GM21423 (cell line): ENCODE measurements around the gene ZNF222.
A peak's percentile ranks its signal among the peaks of the same experiment; 100 is the strongest.

Experiments used
- ATAC-seq: cut with Tn5 transposase; IDR thresholded peaks from one replicate; pipeline ENCODE4 v1.9.1; 2021; ENCODE audit warnings: mild to moderate bottlenecking, moderate library complexity; ENCODE audit not compliant: unreplicated experiment

ZNF222 gene

GRCh38 chr19:44025217-44025936 is at the start of gene ZNF222:
Gene ZNF222, plus strand, starts transcription at chr19:44025379. Its CDS starts 58 bp downstream, at chr19:44025437.
- peak; percentile 96 for ATAC-seq

GRCh38 chr19:43976732-43977131 is 48.4 kb upstream of the ZNF222 start:
- no peak for ATAC-seq

- ATAC-seq: peak; percentile 7
These were observed 41.7 kb upstream of the ZNF222 start for GRCh38 chr19:43983544-43983911.

GRCh38 chr19:43983912-43984686 is 41.1 kb upstream of the ZNF222 start, which contains the start of gene ZNF155:
Gene ZNF155, plus strand, starts transcription at chr19:43984188. Its CDS starts 4,356 bp downstream, at chr19:43988544.
- peak; percentile 88 for ATAC-seq

- no peak for ATAC-seq
These were observed 40.5 kb upstream of the ZNF222 start for GRCh38 chr19:43984687-43985000.

- no peak for ATAC-seq
These were observed 27.4 kb upstream of the ZNF222 start for GRCh38 chr19:43997631-43998290.

GRCh38 chr19:44002212-44002565 is 23.0 kb upstream of the ZNF222 start:
- ATAC-seq: no peak

- ATAC-seq: peak; percentile 90
These were observed 22.4 kb upstream of the ZNF222 start, which contains the start of gene ZNF230 for GRCh38 chr19:44002566-44003460. Gene ZNF230, plus strand, starts transcription at chr19:44002957. Its CDS starts 4,122 bp downstream, at chr19:44007079.

GRCh38 chr19:44003461-44004009 is 21.6 kb upstream of the ZNF222 start:
- ATAC-seq: peak; percentile 15

GRCh38 chr19:44005973-44006372 is 19.2 kb upstream of the ZNF222 start:
- ATAC-seq: no peak

GRCh38 chr19:44007473-44007872 is 17.7 kb upstream of the ZNF222 start:
- ATAC-seq: no peak

GRCh38 chr19:44010468-44010867 is 14.7 kb upstream of the ZNF222 start:
- no peak for ATAC-seq

GRCh38 chr19:44019498-44019897 is 5.7 kb upstream of the ZNF222 start:
- no peak for ATAC-seq

GRCh38 chr19:44021221-44021620 is 4.0 kb upstream of the ZNF222 start:
- ATAC-seq: no peak

- no peak for ATAC-seq
These were observed 321 bp upstream of the ZNF222 start for GRCh38 chr19:44024900-44025216.

GRCh38 chr19:44026622-44027021 is 1.4 kb downstream of the ZNF222 start:
- ATAC-seq: no peak

- ATAC-seq: no peak
These were observed 6.9 kb downstream of the ZNF222 start for GRCh38 chr19:44032001-44032610.

GRCh38 chr19:44042147-44042546 is 17.0 kb downstream of the ZNF222 start:
- ATAC-seq: no peak

- no peak for ATAC-seq
These were observed 25.8 kb downstream of the ZNF222 start for GRCh38 chr19:44050740-44051649.
